Kidney (tissue), 14 donors: ENCODE data around the gene ACAP3. TPM values are rescaled to one million over a fixed set of nuclear protein-coding genes. Genes with fewer than 3 reads are reported as not detected.
A peak's percentile ranks its signal among the peaks of the same experiment; 100 is the strongest.

ENCODE experiments used
- DNase-seq, 5 donors: peaks; one replicate each; pipeline ENCODE4 v3.0.0-alpha.2; 2013 to 2020
- FAIRE-seq: peaks from 2 replicates; lab custom pipeline; 2012; peaks lifted over from hg19 to GRCh38; lab: Jason Lieb, UNC
- H3K27ac ChIP-seq, 2 donors: one replicate each; pipeline ENCODE4 v1.7.0; 2013; ENCODE audit warnings: low read depth in 2 of 2, low read length in 2 of 2, inconsistent platforms in 1 of 2
- H3K27me3 ChIP-seq: one replicate; pipeline ENCODE4 v1.7.1; 2013; ENCODE audit warnings: low read length, inconsistent platforms; ENCODE audit not compliant: control insufficient read depth, insufficient read depth
- H3K36me3 ChIP-seq, 3 donors: one replicate each; pipeline versions ENCODE4 v1.7.0 to v1.7.1; 2013; ENCODE audit warnings: low read length in 3 of 3, control low read depth in 1 of 3, inconsistent platforms in 1 of 3; ENCODE audit not compliant: insufficient read depth in 3 of 3, control insufficient read depth in 2 of 3
- H3K4me1 ChIP-seq, 3 donors: one replicate each; pipeline versions ENCODE4 v1.7.0 to v1.7.1; 2013; ENCODE audit warnings: low read length in 3 of 3, inconsistent platforms in 1 of 3, low read depth in 1 of 3; ENCODE audit not compliant: control insufficient read depth in 2 of 3, insufficient read depth in 2 of 3
- H3K4me3 ChIP-seq, 3 donors: one replicate each; pipeline versions ENCODE4 v1.7.0 to v1.8.1; 2013; ENCODE audit warnings: low read length in 3 of 3, control low read depth in 1 of 3, inconsistent platforms in 1 of 3
- H3K9ac ChIP-seq, 3 donors: one replicate each; pipeline versions ENCODE4 v1.7.0 to v1.7.1; 2013; ENCODE audit warnings: low read length in 3 of 3, control low read depth in 1 of 3, inconsistent platforms in 1 of 3
- H3K9me3 ChIP-seq, 3 donors: one replicate each; pipeline versions ENCODE4 v1.7.0 to v1.7.1; 2013; ENCODE audit warnings: low read length in 3 of 3, control low read depth in 1 of 3, inconsistent platforms in 1 of 3; ENCODE audit not compliant: control insufficient read depth in 2 of 3, insufficient read depth in 1 of 3
- intact Hi-C: fragments of 100-400 bp; cut with DNase I; formaldehyde crosslinking; loops from one replicate; pipeline ENCODE4 v1.11.1; 2022
- polyA plus RNA-seq: library from polyadenylated mRNA; stranded (reverse); fragments of 350-450 nt; fragmentation: Illumina TruSeq; extraction: RNeasy Lipid Tissue Mini Kit (QIAGEN cat#74804); gene quantifications from one replicate; pipeline ENCODE4 v1.2.3, GENCODE V29; 2014; ENCODE audit warnings: low read depth, low replicate concordance; ENCODE audit not compliant: insufficient read depth
- total RNA-seq: library from RNA; stranded (reverse); fragmentation: NEBNext Ultra II Directional; extraction: Animal tissue kit (Norgen Biotek cat#: 25700); gene quantifications from one replicate; pipeline ENCODE4 v1.2.1, GENCODE V29; 2021
- TF ChIP-seq, protein P1 (sequence below): IDR thresholded peaks from 3 replicates; pipeline ENCODE4 v1.5.1; 2012; ENCODE audit warnings: mild to moderate bottlenecking, moderate library complexity, borderline replicate concordance; ENCODE audit not compliant: insufficient read depth; ENCODE audit errors: extremely low read depth
- donor health status: control.
- donor health status: control.
- donor health status: control.
- donor health status: control.
- donor health status: control.
- donor health status: DM: yes; HTN: yes; CAD: no.
- donor health status: Normal renal cell carcinoma (clear cell type).

Gene ACAP3
- total and polyA plus RNA-seq, 2 donors from 2014 or later, result 15.9 to 39.5 TPM

DNA sequence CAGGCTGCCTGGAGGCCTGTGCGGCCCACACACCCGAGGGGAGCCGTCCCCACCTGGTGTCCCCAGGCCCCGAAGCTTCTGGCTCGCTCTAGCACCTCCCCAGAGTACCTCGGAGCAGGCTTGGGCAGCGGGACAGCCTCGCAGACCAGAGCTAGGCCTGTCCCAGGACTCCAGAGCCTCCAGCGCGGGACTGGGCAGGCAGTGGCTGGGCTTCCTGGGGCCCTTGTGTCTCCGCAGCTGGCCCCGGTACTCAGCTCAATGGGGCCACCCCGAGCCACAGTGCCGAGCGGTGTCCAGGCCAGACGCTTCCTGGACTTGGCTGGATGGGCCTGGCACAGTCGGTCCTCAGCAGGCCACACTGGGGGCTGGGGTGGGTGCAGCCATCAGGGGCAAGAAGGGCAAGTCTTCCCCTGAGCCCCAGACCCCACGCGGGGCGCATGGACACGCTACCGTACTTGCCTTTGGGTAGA, 22.6 kb downstream of the ACAP3 start:
- intact Hi-C loops, result no loop called here
- FAIRE-seq (no peak), DNase-seq (peak in 1 of 5 donors; percentile 74)
- Histone ChIP-seq H3K4me1 (peaks cover 0 to 13% (median 6%) of the 10 kb centered on the region in 3 donors), H3K27me3 (no peaks in the 10 kb centered on the region), H3K4me3 (no peak overlapping the region), H3K9ac (no peak overlapping the region), H3K36me3 (no peaks in the 10 kb centered on the region), H3K9me3 (no peaks in the 10 kb centered on the region), H3K27ac (no peak overlapping the region)
- TF ChIP-seq, protein P1, sequence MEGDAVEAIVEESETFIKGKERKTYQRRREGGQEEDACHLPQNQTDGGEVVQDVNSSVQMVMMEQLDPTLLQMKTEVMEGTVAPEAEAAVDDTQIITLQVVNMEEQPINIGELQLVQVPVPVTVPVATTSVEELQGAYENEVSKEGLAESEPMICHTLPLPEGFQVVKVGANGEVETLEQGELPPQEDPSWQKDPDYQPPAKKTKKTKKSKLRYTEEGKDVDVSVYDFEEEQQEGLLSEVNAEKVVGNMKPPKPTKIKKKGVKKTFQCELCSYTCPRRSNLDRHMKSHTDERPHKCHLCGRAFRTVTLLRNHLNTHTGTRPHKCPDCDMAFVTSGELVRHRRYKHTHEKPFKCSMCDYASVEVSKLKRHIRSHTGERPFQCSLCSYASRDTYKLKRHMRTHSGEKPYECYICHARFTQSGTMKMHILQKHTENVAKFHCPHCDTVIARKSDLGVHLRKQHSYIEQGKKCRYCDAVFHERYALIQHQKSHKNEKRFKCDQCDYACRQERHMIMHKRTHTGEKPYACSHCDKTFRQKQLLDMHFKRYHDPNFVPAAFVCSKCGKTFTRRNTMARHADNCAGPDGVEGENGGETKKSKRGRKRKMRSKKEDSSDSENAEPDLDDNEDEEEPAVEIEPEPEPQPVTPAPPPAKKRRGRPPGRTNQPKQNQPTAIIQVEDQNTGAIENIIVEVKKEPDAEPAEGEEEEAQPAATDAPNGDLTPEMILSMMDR, result no peak

DNA sequence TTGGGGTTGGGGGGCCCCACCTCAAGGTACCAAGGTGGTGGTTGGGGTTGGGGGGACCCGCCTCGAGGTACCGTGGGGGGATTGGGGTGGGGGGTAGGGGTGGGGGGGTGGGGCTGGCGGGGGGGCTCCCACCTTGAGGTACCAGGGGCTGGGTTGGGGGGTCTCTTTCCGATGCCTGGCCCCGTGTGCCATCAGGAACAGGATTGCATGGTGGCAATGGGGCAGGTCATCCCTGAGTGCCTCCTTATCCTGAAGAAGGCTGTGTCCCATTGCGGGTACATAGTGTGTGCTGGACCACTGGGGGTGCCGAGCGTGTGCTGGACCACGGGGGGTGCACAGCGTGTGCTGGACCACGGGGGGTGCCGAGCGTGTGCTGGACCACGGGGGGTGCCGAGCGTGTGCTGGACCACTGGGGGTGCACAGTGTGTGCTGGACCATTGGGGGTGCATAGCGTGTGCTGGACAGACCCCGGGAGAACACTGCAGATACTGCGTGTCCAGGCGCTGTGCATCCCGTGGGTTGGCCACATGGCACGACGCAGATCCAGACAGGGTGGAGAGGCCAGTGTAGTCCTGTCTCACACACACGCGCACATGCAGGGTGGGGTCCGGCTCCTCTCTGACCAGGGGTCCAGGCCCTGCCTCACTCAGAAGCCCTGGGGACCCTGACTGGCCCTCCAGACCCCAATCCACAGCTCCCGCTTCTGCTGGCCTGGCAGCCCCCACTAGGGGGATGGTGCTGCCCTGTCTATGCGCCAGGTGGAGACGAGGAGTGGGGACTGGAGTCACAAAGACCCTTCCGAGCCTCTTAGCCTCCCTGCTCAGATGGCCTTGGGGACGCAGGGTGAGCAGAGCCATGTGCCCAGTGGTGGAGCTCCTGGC, 23.3 kb downstream of the ACAP3 start:
- no peak overlapping the region for H3K4me3 ChIP-seq
- FAIRE-seq (no peak), DNase-seq (peak in 2 of 5 donors; percentile 58 to 67)
- intact Hi-C loops, result no loop called here
- H3K9ac ChIP-seq, result no peak overlapping the region
- no peaks in the 10 kb centered on the region for H3K36me3 ChIP-seq
- H3K4me1 ChIP-seq, result peaks cover 0 to 13% (median 6%) of the 10 kb centered on the region in 3 donors
- no peak overlapping the region for H3K27ac ChIP-seq
- no peaks in the 10 kb centered on the region for H3K9me3 ChIP-seq
- no peaks in the 10 kb centered on the region for H3K27me3 ChIP-seq
- TF ChIP-seq, protein P1, result no peak

DNA sequence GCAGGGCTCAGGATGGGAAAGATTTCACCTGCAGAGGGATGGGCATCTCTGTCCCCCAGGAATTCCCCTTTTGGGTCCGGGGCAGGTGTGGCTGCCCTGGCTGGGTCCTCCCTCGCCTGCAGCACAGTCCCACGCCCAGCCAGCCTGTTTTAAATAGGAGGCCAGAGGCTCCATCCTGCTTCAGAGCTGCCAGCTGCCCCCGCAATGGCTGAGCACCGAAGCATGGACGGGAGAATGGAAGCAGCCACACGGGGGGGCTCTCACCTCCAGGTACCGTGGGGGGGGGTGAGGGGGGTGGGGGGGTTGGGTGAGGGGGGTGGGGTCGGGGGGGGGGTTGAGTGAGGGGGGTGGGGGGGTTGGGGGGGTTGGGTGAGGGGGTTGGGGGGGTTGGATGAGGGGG, 23.9 kb downstream of the ACAP3 start:
- no peaks in the 10 kb centered on the region for H3K9me3 ChIP-seq
- H3K36me3 ChIP-seq, result no peaks in the 10 kb centered on the region
- intact Hi-C loops, result no loop called here
- TF ChIP-seq, protein P1, result no peak
- H3K9ac ChIP-seq, result no peak overlapping the region
- peaks cover 0 to 13% (median 6%) of the 10 kb centered on the region in 3 donors for H3K4me1 ChIP-seq
- no peaks in the 10 kb centered on the region for H3K27me3 ChIP-seq
- DNase-seq (peak; percentile 70 to 85 (median 78)), FAIRE-seq (no peak)
- H3K4me3 ChIP-seq, result no peak overlapping the region
- no peak overlapping the region for H3K27ac ChIP-seq
